H54 (cell line): ENCODE results near the gene AK4.

Source experiments
- DNase-seq: peaks from one replicate; pipeline ENCODE4 v3.0.0; 2011; ENCODE audit warnings: low spot score, mixed read lengths; ENCODE audit not compliant: insufficient read length
- FAIRE-seq: peaks from 3 replicates; lab custom pipeline; 2011; peaks lifted over from hg19 to GRCh38; lab: Jason Lieb, UNC
- POLR2A ChIP-seq: IDR thresholded peaks from 2 replicates; pipeline ENCODE4 v1.6.1; 2011; ENCODE audit warnings: low read depth, mild to moderate bottlenecking, low read length

AK4 gene

DNA sequence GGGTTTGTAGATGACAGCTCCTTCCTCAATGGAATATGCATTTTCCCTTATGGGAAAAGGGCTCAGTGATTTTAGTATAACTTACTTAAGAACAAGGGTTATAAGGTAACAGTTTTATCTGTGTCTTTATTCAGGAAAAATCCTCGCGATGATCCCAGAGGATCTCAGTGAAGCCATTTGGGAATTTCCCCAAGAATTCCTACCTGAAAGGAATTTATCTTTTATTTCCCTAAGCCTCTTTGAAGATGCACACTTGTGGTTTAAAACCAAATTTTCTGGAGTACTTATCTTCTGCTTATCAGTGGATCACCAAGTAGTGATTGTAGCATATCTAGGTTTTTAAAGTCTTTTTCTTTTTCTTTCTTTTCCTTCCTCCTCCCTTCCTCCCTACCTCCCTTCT is 58.8 kb downstream of the AK4 start:
- no peak for TF ChIP-seq POLR2A
- FAIRE-seq (no peak), DNase-seq (no peak)

DNA sequence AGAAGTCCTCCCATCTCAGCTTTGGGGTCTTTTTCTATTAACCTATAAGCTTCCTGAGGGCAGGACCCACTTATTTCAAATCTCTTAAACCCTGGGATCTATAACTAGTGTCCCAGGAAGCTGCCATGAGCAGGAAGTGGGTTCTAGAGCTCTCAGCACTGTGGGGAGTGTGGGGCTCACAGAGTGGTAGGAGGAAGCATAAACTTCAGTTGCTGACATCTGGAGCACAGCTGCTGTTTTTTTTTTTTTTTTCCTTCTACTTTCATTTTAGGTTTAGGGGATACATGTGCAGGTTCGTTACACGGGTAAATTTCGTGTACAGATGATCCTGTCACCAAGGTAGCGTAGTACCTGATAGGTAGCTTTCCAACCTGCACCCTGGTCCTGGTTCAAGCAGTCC is 59.3 kb downstream of the AK4 start:
- no peak for TF ChIP-seq POLR2A
- FAIRE-seq (no peak), DNase-seq (no peak)

DNA sequence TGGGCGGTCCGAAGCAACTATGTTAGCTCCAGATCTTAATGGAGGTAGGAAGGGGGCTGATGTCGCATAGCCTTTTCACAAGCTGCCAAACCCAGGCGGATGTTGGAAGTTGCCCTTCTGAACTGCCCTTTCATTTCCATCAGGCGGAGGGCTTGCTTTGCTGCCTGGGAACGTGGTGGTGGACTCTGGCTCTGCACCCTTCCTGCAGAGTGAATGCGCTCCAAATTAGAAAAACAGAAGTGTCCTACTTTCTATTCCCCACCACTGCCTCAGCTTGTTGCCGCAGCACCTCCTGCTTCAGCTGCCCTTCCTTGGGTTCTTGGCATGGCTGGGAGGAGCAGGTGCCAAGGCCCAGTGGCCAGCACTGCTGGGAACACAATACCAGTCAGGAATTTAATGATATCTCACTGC is 60.6 kb downstream of the AK4 start:
- DNase-seq (no peak), FAIRE-seq (no peak)
- TF ChIP-seq POLR2A = no peak

- DNase-seq = peak; percentile 16
- peak; percentile 74 for FAIRE-seq
- no peak for TF ChIP-seq POLR2A
Observed at GRCh38 chr1:65209005-65209885, 61.2 kb downstream of the AK4 start.

DNA sequence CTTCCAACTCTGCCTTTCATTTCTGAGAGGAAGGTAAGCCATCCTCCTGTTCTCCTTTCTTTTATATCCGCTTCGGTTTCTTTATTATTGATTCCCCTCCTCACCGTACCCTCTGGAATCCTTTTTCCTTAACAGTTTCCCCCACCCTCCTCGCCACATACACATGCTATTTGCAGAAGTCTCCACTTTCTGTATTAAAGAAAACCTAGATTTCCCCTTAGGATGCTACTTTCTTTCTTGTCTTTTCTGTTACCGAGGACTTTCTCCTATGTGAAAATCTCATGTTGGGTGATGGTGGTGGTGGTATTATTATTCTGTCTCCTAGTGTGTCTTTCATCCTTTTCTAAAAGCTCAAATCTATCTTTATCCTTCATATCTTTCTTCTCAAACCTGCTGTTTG is 62.3 kb downstream of the AK4 start:
- TF ChIP-seq POLR2A = no peak
- DNase-seq (no peak), FAIRE-seq (no peak)

- FAIRE-seq (no peak), DNase-seq (no peak)
- TF ChIP-seq POLR2A = no peak
Observed at GRCh38 chr1:65211331-65211730, 63.3 kb downstream of the AK4 start.

GRCh38 chr1:65213271-65214023 is 65.4 kb downstream of the AK4 start:
- DNase-seq = no peak
- no peak for TF ChIP-seq POLR2A
- no peak for FAIRE-seq

DNA sequence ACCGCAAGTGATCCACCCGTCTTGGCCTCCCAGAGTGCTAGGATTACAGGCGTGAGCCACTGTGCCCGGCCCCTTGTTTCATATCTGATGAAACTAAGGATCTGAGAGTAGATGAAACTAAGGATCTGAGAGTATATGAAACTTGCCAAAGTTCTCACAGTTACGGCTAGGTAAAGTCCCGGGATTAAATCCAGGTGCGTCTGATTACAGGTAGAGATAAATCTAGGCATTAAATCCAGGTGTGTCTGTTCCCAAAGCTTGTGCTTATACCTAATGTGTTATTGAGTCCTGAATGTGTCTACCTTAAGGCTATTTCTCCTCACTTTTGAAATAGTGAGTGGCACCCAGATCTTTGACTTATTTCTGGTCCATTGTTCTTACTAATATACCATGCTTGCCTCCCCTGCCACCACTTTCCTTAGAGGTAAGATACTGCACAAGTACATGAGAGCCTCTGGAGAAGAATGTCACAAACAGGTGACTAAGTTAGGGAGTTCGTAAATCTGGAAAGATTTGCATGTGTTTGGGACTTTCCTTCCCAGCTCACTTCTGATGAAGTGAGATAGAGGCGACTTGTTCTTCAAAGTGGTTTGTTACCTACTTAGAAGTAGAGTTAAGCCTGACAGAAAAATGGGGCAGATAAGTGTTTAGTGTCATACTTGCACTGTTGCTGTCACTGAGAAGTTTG is 66.5 kb downstream of the AK4 start:
- DNase-seq = no peak
- no peak for FAIRE-seq
- no peak for TF ChIP-seq POLR2A

DNA sequence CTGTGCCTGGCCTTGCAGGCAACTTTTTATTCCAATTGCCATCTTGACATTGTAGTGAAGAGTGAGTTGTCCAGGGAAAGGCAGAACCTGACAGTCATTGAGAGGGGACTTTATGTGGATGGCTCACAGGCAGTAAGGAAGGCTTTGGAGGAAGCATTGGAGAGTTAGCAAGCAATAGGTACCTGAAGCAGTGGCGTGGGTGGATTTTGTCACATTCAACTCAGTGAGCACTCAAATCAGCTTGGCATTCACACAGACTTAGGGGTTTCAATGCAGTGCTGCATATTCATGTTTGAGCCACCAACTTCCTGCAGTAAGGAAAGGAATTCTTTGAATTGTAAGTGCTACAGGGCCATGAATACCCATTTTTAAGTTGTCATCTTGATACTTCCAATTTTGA is 69.0 kb downstream of the AK4 start:
- DNase-seq (no peak), FAIRE-seq (no peak)
- TF ChIP-seq POLR2A = no peak

DNA sequence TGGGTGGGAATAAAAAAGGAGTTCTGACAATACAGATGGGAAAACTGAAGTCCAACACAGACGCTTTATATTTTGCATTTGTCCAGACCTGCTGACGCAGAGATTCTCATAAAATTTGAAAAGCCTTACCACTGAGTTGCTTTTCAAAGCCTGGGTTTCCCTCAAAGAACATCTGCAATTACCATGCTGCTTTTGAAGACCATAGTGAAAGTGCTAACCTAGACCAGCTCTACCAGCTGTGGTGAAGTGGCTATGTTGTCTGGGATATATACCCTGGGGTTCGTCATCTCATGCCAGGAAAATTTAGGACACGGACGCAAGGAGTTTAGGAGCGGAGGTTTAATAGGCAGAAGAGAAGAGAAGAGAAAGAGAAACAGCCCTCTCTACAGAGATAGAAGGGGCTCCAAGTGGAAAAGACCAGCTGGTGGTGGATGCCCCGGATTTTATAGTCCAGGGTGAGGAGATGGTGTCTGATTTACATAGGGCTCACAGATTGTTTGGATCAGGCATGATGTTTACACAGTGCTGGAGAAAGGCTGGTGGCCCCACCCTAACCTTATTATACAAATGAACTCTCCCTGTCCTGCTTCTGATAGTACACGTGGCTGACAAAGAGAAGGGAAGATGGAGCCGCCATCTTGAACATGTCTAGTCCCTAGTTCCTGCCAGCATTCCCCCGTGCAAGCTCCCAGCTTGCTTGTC is 73.8 kb downstream of the AK4 start:
- no peak for DNase-seq
- TF ChIP-seq POLR2A = no peak

GRCh38 chr1:65222340-65222940 is 74.4 kb downstream of the AK4 start:
- no peak for DNase-seq
- TF ChIP-seq POLR2A = no peak
- no peak for FAIRE-seq

More for the DNA sequence above, 73.8 kb downstream of the AK4 start:
- no peak for FAIRE-seq

GRCh38 chr1:65224681-65225091 is 76.7 kb downstream of the AK4 start:
- no peak for FAIRE-seq
- TF ChIP-seq POLR2A = no peak

GRCh38 chr1:65225179-65225578 is 77.2 kb downstream of the AK4 start:
- no peak for TF ChIP-seq POLR2A
- DNase-seq (no peak), FAIRE-seq (no peak)

More at GRCh38 chr1:65224681-65225091, 76.7 kb downstream of the AK4 start:
- no peak for DNase-seq
